ENCODE data around the gene KAT6B.

The KAT6B gene

DNA sequence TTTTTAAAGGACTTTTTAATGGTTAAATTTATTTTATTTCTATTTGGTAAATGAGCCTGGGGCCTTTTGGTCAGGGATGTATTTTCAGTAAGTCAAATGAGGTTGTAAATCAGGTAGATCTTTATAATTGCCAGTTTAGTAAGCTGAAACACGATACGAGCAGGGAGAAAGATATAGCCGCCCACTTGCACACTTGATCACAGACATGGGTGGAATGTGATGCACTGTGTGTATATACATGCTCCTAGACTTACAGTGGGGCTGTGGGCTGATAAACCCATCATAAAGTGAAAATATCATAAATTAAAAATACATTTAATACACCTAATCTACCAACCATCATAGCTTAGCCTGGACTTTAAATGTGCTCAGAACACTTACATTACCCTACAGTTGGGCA, 165.7 kb downstream of the KAT6B start:
- Histone ChIP-seq H3K36me3 (ENCODE audit: control insufficient read depth, insufficient read depth, low read length) (no peaks in the 10 kb centered on the region), H3K79me2 (no peaks in the 10 kb centered on the region), H3K4me1 (peaks cover 9% of the 10 kb centered on the region), H3K9ac (no peak overlapping the region), H3K27ac (no peak overlapping the region), H3K4me3 (ENCODE audit: low read depth, low read length) (no peak overlapping the region), H3K9me3 (ENCODE audit: control insufficient read depth, low read length) (no peaks in the 10 kb centered on the region), H3K27me3 (ENCODE audit: control insufficient read depth, insufficient read depth, low read length) (no peaks in the 10 kb centered on the region), H3K4me2 (ENCODE audit: low read length) (no peak overlapping the region), H2AFZ (no peak overlapping the region)
- TF ChIP-seq CTCF (IDR thresholded peaks at IDR 0.05): no peak

GRCh38 chr10:74993649-74994048, 167.2 kb downstream of the KAT6B start:
- no peak overlapping the region for H2AFZ ChIP-seq
- H3K9ac ChIP-seq: no peak overlapping the region
- no peak overlapping the region for H3K4me3 ChIP-seq (ENCODE audit: low read depth, low read length)
- TF ChIP-seq CTCF (IDR thresholded peaks at IDR 0.05): no peak
- H3K79me2 ChIP-seq: no peaks in the 10 kb centered on the region
- peaks cover 9% of the 10 kb centered on the region for H3K4me1 ChIP-seq
- no peak overlapping the region for H3K27ac ChIP-seq
- H3K27me3 ChIP-seq (ENCODE audit: control insufficient read depth, insufficient read depth, low read length): no peaks in the 10 kb centered on the region
- H3K4me2 ChIP-seq (ENCODE audit: low read length): no peak overlapping the region
- H3K9me3 ChIP-seq (ENCODE audit: control insufficient read depth, low read length): no peaks in the 10 kb centered on the region
- no peaks in the 10 kb centered on the region for H3K36me3 ChIP-seq (ENCODE audit: control insufficient read depth, insufficient read depth, low read length)

DNA sequence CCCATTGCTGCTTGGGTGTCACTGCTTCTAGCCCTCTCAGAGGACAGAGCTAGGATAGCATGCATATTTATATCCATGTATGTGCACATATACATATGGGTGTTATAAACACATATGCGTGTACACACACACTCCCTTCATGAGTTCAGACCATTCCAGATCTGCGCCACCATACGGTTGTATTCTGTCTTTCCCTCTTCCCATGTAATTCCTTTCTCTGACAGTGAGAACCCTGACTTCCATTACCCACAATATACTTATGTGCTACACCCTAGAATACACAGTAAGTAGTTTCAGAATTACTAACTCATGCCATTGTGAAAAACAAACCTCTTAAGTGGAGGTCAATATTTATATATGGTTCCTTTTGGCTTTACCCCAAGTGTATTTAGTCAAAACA, 168.5 kb downstream of the KAT6B start:
- H3K27me3 ChIP-seq (ENCODE audit: control insufficient read depth, insufficient read depth, low read length): no peaks in the 10 kb centered on the region
- TF ChIP-seq CTCF (IDR thresholded peaks at IDR 0.05): no peak

DNA sequence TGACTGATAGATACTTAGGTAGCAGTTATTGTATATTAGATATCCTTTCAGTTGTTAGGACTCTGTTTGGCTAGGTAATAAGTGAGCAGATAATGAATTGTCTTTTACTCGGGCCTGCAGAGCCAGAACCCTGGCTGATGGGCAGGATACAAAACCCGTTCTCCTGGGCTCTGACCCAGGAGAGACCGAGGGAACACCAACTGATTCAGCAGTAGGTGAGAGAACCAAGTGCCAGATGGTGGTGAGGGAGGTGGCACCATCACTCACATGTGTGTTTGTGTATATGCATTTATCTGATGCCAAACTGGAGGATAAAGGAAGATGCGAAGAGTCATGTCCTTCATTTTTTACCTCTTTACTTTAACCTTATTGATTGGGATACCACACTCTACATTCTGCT, 169.4 kb downstream of the KAT6B start:
- H3K9me3 ChIP-seq (ENCODE audit: control insufficient read depth, low read length): no peaks in the 10 kb centered on the region
- H3K9ac ChIP-seq: no peak overlapping the region
- no peak overlapping the region for H3K4me2 ChIP-seq (ENCODE audit: low read length)
- no peaks in the 10 kb centered on the region for H3K79me2 ChIP-seq
- H3K4me3 ChIP-seq (ENCODE audit: low read depth, low read length): no peak overlapping the region
- peaks cover 9% of the 10 kb centered on the region for H3K4me1 ChIP-seq
- H3K27ac ChIP-seq: no peak overlapping the region
- no peak overlapping the region for H2AFZ ChIP-seq
- no peaks in the 10 kb centered on the region for H3K36me3 ChIP-seq (ENCODE audit: control insufficient read depth, insufficient read depth, low read length)
- no peak for TF ChIP-seq CTCF (IDR thresholded peaks at IDR 0.05)
- H3K27me3 ChIP-seq (ENCODE audit: control insufficient read depth, insufficient read depth, low read length): no peaks in the 10 kb centered on the region

More for the DNA sequence above, 168.5 kb downstream of the KAT6B start:
- H3K9me3 ChIP-seq (ENCODE audit: control insufficient read depth, low read length): no peaks in the 10 kb centered on the region
- H3K4me1 ChIP-seq: peaks cover 9% of the 10 kb centered on the region
- H3K36me3 ChIP-seq (ENCODE audit: control insufficient read depth, insufficient read depth, low read length): no peaks in the 10 kb centered on the region
- no peak overlapping the region for H3K4me3 ChIP-seq (ENCODE audit: low read depth, low read length)
- H3K79me2 ChIP-seq: no peaks in the 10 kb centered on the region
- H3K4me2 ChIP-seq (ENCODE audit: low read length): no peak overlapping the region
- no peak overlapping the region for H2AFZ ChIP-seq
- no peak overlapping the region for H3K27ac ChIP-seq
- H3K9ac ChIP-seq: no peak overlapping the region

- H3K4me2 ChIP-seq (ENCODE audit: low read length): no peak overlapping the region
- no peak overlapping the region for H3K9ac ChIP-seq
- no peaks in the 10 kb centered on the region for H3K9me3 ChIP-seq (ENCODE audit: control insufficient read depth, low read length)
- no peak overlapping the region for H2AFZ ChIP-seq
- H3K27ac ChIP-seq: no peak overlapping the region
- H3K79me2 ChIP-seq: no peaks in the 10 kb centered on the region
- no peaks in the 10 kb centered on the region for H3K4me1 ChIP-seq
- TF ChIP-seq CTCF (IDR thresholded peaks at IDR 0.05): no peak
- no peaks in the 10 kb centered on the region for H3K27me3 ChIP-seq (ENCODE audit: control insufficient read depth, insufficient read depth, low read length)
- H3K4me3 ChIP-seq (ENCODE audit: low read depth, low read length): no peak overlapping the region
- H3K36me3 ChIP-seq (ENCODE audit: control insufficient read depth, insufficient read depth, low read length): no peaks in the 10 kb centered on the region
Measured at GRCh38 chr10:74997163-74997562, 170.8 kb downstream of the KAT6B start.

All from parathyroid adenoma (tissue), 2 donors.